ENCODE measurements around the gene SIRT6.
"Not testable (repeated sequence)": the region's sequence is repeated elsewhere in the genome, so short reads cannot be mapped to it uniquely, and the experiment has no call there.

The SIRT6 gene

DNA sequence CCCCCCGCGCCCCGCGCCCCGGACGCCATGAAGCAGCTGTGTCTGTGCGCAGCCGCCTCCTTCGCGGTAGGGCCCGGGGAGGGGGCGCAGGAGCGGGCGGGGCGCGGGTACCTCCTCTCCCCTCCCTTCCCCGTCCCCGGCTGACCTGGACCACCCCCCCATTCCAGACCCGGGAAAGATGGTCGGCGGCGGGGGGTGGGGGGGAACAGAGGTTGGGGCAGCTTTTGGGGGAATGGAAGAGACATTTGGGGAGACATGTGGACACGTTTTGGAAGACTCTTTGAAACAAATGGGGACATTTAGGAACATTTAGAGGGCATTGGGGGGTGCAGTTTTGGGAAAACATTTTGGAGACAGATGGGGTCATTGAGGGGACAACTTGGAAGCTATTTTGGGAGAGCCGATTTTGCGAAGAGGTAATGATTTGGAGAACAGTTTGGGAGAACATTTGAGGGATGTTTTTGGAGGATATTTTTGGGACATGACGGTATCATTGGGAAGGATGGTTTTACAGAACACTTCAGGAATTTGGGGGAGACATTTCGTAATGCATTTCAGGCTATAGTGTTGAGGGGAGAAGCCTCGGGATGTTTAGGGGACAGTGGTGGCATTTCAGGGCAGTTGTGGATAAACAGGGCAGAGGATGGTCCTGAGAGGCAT, 16.2 kb upstream of the SIRT6 start:
- DNase-seq, result no peak

DNA sequence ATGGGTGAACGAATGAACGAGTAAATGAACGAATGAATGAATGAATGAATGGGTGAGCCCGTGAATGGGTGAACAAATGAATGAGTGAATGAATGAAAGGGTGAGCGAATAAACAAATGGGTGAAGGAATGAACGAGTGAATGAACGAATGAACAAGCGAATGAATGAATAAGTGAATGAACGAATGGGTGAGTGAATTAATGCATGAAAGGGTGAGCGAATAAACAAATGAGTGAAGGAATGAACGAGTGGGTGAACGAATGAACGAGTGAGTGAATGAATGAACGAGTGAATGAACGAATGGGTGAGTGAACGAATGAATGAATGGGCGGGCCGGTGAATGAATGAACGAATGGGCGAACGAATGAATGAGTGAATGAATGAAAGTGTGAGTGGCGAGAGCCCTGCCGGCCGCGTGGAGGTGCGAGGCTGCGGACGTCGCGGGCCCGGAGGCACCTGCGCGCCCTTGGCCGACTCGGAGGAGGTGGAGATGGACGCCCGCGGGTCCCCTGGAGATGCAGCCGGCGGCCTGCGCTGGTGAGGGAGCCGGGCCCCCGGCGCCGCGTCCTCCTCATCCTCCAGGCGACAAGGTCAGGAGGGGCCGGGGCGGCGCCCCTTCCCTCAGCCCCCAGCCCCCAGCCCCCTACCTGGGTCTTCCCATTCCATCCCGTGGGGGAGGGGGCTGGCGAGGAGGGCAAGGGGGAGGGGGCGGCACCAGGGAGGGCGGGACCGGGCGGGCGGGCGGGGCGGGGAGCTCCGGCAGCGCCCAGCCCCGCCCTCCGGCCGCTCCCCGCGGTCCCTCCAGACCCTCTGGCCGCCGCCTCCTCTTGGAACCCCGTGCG, 15.5 kb upstream of the SIRT6 start:
- no peak for DNase-seq

DNA sequence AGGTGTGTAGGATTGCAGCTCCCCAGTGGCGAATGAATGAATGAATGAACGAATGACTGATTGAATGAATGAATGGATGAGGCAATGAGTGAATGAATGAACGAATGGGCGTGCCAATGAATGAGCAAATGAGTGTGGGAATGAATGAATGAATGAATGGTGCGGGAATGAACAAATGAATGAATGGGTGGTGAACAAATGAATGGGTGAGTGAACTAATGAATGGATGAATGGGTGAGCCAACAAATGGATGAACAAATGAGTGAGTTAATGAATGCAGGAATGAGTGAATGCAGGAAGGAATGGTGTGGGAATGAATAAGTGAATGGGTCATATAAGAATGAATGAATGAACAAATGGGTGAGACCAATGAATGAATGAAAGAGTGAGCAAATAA, 14.9 kb upstream of the SIRT6 start:
- no peak for DNase-seq

DNA sequence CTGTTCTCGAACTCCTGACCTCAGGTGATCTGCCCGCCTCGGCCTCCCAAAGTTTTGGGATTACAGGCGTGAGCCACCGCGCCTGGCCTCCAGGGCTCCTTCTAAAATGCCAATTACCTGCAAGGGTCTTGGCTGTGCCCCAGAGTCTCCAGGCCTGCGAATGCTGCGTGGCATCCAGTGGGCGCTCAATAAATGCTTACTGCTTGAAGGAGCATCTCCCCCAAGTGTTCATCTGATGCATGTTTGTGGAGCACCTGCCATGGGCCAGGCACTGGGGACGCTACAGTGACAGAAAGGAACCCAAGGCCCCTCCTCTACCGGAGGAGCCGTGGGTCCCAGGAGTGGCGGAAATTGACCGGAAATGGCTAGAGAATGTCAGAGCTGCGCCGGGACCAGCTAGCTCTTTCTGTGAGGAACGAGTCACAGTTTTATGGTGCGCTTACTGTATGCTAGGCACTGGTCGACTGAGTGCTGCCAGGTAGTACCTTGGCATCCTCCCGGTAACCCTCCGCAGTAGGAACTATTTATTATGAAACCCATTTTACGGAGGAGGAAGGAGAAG, 14.3 kb upstream of the SIRT6 start:
- no peak for DNase-seq

DNA sequence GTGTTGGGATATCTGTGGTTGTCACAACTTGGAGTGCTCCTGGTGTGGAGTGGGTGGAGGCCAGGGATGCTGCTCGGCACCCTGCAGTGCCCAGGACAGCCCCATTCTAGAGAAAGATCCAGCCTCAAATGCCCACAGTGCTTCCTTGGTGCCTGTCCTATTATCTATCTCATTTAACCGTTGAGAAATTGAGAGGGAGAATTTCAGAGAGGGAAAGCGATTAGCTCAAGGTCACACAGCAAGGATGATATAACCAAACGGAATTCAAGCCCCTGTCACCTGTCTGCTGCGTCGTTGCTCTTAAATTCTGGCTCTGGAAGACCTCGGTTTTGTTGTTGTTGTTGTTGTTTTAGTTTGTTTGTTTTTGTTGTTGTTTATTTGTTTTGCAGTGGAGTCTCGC, 13.6 kb upstream of the SIRT6 start:
- no peak for DNase-seq

DNA sequence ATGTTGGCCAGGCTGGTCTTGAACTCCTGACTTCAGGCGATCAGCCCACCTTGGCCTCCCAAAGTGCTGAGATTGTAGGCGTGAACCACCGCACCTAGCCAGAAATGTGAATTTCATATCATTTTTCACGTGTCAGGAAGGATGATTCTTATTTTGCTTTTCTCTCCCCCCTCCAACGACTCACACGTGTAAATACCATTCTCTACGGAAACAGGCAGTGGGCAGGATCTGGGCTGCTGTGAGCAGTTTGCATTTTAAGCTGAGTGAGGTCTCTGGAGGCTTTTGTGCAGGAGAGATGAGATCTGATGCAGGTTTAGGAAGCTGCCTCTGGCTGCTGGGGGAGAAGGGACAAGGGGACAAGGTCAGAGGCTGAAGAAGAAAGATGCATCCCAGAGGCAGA, 12.0 kb upstream of the SIRT6 start:
- DNase-seq, result no peak

DNA sequence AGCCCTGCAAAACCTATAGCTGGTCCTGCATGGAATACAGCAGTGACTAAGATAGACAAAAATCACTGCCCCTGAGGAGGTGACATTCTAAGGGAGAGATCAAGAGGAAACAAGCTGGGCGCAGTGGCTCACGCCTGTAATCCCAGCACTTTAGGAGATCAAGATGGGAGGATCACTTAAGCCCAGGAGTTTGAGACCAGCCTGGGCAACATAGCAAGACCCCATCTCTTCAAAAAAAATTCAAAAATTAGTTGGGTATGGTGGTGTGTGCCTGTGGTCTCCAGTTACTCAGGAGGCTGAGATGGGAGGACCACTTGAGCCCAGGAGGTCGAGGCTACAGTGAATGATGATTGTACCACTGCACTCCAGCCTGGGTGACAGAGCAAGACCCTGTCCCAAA, 10.2 kb upstream of the SIRT6 start:
- DNase-seq, result not testable (repeated sequence)

DNA sequence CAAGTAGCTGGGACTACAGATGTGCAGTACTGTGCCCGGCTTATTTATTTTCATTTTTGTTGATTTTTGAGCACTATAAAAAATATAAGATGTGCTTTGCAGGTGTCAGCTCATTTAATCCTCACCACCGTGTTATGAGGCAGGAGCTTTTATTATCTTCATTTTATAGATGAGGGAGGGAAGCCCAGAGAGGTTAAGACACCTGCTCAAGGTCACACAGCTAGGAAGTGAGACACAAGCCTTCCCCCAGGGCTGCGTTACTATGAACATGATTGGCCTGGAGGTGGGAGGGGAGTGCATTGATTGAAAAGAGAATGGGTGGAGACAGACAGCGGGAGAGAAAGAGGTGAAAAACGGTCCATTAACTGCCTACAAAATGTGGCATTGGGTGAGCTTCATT, 7.3 kb upstream of the SIRT6 start:
- DNase-seq, result no peak

DNA sequence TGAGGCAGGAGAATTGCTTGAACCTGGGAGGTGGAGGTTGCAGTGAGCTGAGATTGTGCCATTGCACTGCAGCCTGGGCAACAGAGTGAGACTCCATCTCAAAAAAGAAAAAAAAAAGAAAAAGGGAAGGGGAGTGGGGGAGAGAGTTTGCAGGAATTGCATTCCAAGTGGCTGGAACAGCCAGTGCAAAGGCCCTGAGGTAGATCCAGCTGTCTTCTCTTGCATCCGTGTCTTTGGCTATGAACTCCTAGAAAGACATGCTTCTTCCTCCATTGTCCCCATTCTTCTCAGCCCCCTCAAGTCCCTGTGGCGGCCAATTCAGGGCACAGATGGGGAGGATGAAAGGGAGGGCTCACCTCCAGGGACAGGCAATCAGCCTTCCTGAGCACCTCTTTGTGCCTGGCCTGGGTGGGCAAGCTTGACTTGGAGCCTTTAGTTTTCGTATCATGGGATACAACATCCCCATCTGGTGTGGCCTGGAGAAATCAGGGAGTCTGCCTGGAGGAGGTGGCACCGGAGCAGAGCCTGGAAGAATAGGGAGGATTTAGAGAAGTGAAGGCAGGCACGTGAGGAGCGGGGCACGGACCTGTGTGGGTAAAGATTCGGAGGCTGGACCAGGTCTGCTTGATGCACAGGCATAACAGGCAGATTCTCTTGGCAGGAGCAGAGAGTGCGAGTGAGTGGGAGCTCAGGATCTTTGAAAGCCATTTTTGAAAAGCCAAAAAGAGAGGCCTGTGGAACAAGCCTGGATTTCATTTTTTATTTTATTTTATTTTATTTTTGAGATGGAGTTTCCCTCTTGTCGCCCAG, 5.2 kb upstream of the SIRT6 start:
- no peak for DNase-seq

DNA sequence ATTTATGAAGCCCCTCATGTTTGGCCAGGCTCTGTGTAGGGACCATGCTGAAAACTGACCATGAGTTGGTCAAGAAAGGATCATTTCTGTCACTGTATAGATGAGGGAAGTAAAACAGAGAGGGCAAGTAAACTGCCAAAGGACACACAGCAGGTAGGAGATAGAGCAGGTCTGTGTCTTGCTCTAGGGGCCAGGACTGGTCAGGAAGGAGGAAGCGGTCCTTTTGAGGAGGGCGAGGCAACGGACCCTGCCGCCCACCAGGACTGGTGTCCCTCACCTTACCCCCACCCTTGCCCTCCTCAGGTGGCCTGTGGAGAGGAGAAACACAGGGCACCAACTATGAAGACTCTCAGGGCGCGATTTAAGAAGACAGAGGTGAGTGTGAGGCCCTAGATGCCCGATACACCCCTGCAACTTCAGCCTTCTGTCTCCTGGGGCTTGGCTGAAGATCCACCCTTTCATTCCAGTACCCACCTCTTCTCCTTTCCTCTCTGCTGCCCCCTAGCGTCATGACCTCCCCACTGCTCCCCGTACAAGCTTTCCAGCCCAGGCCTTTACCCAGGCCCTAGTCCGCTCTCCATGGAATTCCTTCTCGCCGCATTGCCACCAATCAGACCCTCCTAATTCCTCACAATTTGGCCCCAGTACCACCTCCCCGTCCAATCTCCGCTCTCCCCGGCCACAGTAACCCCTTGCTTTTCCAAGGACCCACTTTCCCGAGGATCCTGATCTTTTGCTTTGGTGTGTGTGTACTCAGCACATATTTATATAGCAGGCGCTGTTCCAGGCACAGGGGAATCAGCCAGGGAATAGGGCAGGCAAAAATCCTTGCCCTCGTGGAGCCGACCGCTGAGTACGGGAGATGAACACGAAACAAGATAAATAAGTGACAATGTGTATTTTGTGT, 4.0 kb upstream of the SIRT6 start:
- DNase-seq, result peak in 1 of 2 experiments; percentile 71

DNA sequence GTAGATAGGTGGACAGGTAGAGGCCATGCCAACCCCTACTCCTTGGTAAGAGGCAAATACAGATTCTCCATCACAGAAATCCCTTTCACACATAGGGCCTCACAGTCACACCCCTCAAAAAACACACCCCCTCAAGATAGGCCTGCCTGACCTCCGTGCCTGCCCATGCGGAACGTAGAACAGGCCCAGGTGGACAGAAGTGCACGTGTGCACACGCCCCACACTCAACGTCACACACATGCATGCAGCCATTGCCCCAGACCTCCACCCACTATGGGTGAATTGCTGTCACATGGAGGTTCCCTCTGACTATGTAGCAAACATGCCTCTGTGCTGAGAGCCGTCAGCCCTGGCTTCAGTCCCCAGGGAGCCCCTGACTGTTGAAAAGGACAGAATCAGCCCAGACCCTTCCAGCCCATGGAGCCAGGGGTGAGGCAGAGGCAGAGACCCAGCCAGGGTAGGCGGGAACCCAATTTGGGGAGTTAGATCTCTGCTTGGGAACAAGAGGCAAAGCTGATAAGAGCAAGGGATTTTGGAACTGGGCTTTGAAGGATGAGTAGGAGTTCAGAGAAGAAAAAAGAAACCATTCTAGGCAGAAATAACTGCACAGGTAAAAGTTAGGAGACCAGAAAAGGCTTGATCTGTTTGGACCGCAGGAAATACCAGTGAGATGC, 3.2 kb upstream of the SIRT6 start:
- DNase-seq, result no peak

DNA sequence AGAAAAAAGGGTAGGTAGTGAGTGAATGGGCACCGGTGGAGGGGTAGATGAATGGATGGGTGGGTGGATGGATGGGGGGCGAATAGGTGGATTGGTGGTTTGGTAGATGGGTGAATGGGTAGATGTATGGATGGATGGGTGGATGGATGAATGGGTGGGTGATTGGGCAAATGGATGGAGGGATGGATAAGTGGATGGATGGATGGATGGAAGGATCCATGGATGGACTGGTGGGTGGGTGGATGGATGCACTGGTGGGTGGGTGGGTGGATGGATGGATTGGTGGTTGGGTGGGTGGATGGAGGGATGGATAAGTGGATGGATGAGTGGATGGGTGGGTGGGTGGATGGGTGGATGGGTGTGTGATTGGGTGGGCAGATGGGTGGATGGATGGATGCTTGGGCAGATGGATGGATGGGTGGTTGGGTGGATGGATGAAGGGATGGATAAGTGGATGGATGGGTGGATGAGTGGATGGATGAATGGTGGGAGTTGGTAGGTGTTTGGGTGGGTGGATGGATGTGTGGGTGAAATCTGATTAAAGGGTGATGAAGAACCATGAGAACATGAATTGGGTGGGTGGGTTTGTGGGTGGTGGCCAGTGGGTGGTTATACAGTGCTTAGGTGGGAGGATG, 2.5 kb upstream of the SIRT6 start:
- no peak for DNase-seq

DNA sequence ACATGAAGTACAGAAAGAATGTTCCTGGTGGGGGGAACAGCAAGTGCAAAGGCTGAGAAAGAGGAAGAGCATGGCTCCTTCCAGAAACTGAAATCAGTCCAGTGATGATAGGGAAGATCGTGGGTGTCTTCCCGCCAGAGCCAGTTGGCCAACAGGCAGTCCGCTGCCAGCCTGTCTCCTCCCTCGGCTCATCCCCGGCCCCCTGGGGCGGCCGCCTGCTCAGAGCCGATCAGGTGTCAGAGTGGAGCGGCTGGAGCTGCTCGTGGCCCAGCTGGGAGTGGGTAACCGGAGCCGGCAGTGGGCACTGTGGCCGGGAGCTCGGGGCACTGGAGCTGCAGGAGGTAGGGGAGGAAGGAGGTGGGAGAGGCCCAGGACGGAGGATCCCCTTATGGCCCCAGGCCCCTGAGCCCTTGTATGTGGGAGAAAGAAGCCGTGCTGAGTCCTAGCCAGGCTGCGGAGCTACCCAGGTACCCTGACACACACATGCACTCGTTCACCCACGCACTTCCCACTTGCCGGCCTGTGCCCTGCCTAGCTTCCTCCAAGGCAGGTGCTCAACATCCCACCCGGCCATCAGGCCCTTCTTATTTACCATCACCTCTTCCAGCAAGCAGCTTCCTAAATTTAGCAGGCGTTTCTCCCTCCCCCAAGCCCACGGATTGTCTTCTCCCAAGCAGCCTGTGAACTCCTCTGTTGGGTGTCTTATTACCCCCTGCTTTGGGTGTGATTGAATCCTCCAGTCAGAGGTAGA, 1.8 kb upstream of the SIRT6 start:
- no peak for DNase-seq

DNA sequence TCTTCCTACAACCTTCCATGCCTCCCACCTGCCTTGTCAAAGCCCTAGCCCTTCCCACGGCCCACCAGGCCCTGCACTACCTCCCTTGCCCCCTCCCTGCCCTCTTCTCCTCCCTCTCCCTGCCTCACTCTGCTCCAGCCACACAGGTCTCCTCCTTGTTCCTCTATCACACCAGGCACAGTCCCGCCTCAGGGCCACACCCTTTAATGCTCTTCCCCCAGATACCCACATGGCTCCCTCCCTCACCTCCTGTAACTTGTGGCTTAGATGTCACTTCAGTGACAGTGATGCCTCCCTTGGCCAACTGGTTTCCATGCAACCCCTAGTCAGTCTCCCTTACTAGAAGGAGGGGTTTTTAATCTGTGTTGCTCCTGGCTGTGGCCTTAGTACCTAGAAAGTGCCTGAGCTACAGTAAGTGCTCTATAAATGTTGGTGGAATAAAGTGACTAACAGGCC, 1.3 kb downstream of the SIRT6 start:
- no peak for DNase-seq

DNA sequence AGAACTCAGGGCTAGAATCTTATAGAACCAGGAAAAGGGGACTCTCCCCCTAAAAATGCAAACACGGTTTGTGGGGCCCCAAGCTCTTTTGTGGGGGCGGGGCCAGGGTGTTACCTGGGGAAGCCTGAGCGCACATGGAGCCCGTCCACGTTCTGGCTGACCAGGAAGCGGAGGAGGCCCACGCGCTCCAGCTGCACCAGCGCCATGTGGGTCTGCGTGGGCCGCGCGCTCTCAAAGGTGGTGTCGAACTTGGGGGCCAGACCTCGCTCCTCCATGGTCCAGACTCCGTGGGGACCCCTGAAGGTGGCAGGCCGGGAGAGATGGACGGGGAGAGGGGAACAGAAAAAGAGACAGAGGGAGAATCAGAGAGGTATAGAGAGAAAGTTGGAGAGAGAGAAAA, 3.4 kb downstream of the SIRT6 start:
- no peak for DNase-seq

DNA sequence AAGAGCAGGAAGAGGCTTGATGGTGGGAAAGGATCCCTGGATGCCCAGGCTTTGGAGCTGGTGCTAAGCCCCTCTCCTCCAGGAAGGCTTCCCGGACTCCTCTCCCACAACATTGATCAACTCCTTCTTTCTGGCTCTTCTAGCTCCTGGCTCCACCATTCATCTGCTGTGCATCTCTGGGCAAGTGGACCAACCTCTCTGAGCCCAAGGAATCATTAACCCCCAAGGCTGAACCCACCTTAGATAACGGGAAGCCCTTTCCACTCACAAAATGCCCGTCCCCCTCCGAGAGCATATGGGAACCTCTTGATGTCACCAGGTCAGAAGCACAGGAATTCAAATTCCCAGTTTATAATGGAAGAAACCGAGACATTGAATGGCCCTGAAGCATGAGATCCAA, 5.2 kb downstream of the SIRT6 start:
- DNase-seq, result no peak

DNA sequence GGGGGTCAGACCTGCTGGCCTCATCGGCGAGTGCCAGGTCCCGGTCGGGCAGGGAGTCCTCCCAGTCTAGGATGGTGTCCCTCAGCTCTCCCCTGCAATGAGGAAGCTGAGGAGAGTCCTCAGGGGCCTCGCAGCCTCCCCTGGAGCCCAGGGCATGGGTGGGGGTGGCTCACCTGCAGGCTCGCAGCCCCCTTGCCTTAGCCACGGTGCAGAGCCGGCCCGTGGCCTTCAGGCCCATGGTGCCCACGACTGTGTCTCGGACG, 6.8 kb downstream of the SIRT6 start:
- no peak for DNase-seq

DNA sequence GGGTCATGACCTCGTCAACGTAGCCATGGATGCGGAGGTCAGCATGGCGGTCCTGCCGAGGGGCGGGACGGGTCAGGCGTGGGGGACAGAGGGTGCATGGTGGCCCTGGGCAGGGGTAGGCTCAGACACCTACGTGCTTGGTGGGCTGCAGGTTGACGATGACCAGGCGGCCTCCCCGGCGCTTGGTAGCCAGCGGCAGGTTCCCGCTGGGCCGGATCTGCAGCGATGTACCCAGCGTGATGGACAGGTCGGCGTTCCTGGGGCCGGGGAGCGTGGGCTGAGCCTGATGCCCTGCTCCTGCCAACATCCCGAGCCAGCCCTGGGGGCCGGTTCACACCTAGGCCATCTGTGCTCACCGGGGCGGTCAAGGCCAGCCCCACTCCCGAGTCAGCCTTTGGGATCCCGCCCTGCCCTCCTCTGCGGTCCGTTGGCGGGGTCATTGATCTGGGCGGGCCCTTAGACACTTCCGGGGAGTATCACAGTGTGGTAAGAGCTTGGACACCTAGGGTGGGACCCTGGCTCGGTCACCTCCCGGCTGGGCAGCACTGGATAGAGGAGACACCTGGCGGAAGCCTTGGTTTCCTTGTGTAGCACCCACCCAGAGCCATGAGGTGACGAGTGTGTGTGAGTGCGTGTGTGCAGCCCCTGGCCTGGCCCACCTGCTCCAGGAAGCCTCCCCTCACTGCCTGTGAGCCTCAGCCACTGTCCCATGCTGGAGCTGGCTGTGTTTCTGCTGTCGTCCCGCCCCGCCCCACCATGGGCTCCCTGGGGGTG, 7.3 kb downstream of the SIRT6 start:
- DNase-seq, result no peak

DNA sequence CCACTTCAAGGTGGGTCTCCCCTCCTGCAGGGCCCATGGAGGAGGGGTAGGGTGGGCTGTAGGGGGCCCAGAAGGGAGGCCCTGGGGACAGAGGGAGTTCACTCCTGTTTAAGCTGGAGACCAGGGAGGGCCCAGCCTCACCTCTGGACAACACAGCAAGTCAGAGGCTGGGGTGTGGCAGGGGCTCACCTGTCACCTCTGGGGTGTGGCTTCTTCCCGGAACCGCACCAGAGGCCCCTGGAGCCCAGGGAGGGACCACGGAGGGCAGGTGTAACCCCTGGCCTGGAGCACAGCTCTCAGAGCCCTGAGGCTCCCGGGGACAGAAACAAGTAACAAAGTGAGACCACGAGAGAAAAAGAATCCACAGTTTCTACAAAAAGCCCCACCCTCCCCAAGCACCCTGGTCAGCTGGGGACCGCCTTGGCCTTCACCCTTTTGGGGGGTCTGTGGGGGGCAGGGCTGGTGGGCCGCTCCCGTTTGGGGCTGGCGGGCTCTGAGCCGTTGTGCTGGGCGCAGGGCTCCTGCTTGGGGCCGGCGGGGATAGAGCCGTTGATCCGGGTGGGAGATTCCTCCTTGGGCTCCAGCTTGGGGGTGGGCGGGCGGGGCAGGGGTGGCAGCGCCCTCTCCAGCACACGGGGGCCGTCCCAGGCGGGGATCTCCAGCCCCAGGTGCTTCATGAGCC, 8.0 kb downstream of the SIRT6 start:
- no peak for DNase-seq
